MM.1S (cell line): Measurements from ENCODE around the gene EAF2.

Source experiments
- EZH2 ChIP-seq: fragments of 300-600 bp; sonication (generic); optimal IDR thresholded peaks from 2 replicates; pipeline ENCODE3; 2017; ENCODE audit warnings: low read depth, mild to moderate bottlenecking, antibody characterized with exemption, low read length, mixed read lengths
- TF ChIP-seq, protein P1 (sequence below): fragments of 300-600 bp; sonication (generic); IDR thresholded peaks from 2 replicates; pipeline ENCODE4 v1.5.1; 2016; ENCODE audit warnings: antibody characterized with exemption, low read length, mixed read lengths

DNA sequence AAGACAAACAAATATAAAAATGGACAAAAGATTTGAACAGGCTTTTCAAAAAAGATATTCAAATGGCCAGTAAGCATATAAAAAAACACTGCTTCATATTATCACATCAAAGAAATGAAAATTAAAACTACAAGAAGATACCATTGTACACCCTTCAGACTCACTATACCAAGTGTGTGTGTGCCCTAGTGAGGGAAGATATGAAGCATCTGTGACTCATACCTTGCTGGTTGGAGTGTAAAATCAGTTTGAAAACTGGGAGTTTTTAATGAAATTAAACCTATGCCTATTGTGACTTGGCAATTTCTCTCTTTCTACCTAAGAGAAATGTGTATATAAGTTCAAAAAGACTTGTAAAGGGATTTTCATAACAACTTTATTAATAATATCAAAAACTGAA lies 35.7 kb downstream of the EAF2 start:
- TF ChIP-seq, protein P1, sequence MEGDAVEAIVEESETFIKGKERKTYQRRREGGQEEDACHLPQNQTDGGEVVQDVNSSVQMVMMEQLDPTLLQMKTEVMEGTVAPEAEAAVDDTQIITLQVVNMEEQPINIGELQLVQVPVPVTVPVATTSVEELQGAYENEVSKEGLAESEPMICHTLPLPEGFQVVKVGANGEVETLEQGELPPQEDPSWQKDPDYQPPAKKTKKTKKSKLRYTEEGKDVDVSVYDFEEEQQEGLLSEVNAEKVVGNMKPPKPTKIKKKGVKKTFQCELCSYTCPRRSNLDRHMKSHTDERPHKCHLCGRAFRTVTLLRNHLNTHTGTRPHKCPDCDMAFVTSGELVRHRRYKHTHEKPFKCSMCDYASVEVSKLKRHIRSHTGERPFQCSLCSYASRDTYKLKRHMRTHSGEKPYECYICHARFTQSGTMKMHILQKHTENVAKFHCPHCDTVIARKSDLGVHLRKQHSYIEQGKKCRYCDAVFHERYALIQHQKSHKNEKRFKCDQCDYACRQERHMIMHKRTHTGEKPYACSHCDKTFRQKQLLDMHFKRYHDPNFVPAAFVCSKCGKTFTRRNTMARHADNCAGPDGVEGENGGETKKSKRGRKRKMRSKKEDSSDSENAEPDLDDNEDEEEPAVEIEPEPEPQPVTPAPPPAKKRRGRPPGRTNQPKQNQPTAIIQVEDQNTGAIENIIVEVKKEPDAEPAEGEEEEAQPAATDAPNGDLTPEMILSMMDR: no peak
- no peak for TF ChIP-seq EZH2
